NCI-H69 (cell line): ENCODE results near the gene CDKN1A.
"Not testable (repeated sequence)": the region's sequence is repeated elsewhere in the genome, so short reads cannot be mapped to it uniquely, and the experiment has no call there.

Experiments used
- DNase-seq: peaks from one replicate; lab custom pipeline; 2025; lab: John Stamatoyannopoulos, UW

CDKN1A gene

DNA sequence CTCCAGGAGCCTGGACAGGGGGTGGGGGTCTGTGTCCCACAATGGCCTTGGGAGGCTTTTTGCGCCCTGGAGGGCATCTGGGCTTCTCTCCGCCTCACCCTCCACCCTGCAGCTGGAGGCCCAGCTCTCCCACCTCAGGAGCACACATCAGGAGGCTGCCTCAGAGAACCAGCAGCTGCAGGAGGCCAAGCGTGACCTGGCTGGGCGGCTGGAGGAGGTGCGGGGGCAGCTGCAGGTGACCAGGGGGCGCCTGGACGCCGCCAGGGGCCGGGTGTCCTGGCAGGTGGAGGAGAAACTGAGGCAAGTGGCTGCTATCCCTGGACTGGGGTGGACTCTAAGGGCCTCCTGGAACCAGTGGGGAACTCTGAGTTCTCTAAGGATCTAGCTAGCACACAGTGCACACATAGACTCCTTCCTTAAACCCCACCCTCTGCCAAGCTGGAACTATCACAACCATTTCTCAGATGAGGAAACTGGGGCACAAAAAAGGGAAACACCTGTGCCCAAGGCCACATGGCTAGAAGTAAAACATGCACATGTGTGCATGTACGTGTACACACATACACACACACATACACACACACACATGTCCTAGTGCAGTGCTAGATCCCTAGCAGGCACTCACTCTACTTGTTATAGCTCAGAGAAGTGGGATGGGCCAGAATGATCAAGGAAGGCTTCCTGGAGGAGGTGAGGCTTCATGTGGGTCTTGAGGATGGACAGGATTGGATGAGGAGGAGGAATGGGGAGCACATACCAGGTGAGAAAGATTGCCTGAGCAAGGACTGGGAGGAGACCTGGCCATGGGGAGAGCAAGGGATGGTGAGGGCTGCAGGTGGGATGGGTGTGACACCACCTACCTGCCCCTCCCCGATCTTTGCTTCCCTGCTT is 42.0 kb downstream of the CDKN1A start:
- peak; percentile 33 for DNase-seq

DNA sequence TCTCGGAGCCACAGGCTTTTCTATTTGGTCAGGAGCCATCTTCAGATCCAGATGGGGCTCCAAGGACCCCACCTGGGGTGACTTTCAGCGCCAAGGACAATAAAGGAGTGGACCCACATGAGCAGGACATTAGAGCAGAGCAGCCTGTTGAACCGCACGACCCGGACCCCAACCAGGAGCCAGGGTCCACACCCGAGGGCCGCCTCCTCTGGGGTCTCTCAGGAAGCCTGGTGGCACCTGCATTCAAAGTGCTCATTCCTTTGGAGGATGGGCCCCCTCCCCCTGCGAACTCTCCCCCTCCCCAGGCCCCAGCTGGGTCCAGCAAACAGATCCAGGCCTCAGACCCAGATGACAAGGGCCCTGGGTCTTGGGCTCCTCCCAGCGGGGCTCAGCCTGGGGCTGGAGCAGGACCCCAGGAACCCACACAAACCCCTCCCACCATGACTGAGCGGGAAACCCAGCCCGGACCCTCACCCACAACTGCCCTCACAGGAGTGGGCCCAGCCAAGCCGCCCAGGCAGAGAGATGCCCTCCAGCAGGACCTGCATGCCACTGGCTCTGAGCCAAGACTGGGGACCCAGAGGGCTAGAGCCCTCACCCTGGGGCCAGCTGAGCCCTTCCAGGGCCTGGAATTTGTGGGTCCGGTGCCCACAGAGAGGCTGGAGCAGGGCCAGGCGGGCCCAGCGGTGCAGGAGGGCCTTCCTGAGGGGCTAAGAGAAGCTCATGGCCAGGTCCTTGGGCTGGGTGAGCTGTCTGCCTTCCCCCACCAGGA is 43.0 kb downstream of the CDKN1A start:
- peak; percentile 50 for DNase-seq

GRCh38 chr6:36722365-36722764 is 43.9 kb downstream of the CDKN1A start:
- DNase-seq: no peak

- peak; percentile 89 for DNase-seq
These were observed 44.4 kb downstream of the CDKN1A start for GRCh38 chr6:36722879-36723278.

DNA sequence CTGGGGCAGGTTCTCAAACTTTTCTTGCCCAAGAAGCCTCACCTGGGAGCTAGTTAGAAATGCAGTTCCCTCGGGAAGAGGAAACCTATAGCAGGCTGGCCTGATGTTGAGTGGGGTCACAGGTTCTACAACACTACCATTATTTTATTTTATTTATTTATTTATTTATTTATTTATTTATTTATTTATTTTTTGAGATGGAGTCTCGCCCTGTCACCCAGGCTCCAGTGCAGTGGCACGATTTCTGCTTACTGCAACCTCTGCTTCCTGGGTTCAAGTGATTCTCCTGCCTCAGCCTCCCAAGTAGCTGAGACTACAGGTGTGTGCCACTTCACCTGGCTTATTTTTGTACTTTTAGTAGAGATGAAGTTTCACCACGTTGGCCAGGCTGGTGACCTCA is 45.5 kb downstream of the CDKN1A start:
- not testable (repeated sequence) for DNase-seq

- peak; percentile 88 for DNase-seq
These were observed 46.2 kb downstream of the CDKN1A start for GRCh38 chr6:36724514-36725390.

DNA sequence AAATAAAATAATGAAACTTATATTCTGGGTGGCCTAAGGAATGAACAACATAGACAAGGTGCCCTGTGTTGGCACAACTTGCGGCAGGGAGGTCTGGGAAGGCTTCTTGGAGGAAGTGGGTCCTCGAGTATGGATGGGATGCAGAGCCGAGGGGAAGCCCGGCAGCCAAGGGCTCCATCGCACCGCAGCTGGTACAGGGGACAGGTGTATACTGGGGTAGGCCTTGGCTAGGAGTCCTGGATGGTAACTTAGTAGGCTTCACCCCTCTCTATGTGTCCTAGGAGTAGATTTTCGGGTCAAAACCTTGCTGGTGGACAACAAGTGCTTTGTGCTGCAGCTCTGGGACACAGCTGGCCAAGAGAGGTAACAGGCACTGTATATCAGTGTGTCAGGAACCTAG is 47.1 kb downstream of the CDKN1A start:
- DNase-seq: no peak

DNA sequence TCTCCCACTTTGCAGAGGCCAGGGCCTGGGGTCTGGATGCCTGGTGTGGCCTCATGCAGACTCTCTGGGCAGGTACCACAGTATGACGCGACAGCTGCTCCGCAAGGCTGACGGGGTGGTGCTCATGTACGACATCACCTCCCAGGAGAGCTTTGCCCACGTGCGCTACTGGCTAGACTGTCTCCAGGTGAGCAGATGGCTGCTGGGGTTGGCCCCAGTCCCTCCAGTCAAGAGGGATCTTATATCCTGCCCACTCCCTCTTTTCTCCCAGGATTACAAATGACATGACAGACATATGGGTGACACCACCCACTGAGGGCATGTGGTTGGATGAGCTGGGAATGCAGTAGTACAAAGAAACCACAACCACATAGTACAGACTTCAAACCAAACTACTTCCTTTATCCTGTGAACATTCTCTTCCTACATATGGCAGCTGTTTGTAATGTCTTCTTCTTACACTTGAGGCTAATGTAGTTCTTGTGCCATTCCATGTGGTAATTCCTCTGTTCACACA is 49.0 kb downstream of the CDKN1A start:
- DNase-seq: peak; percentile 99

DNA sequence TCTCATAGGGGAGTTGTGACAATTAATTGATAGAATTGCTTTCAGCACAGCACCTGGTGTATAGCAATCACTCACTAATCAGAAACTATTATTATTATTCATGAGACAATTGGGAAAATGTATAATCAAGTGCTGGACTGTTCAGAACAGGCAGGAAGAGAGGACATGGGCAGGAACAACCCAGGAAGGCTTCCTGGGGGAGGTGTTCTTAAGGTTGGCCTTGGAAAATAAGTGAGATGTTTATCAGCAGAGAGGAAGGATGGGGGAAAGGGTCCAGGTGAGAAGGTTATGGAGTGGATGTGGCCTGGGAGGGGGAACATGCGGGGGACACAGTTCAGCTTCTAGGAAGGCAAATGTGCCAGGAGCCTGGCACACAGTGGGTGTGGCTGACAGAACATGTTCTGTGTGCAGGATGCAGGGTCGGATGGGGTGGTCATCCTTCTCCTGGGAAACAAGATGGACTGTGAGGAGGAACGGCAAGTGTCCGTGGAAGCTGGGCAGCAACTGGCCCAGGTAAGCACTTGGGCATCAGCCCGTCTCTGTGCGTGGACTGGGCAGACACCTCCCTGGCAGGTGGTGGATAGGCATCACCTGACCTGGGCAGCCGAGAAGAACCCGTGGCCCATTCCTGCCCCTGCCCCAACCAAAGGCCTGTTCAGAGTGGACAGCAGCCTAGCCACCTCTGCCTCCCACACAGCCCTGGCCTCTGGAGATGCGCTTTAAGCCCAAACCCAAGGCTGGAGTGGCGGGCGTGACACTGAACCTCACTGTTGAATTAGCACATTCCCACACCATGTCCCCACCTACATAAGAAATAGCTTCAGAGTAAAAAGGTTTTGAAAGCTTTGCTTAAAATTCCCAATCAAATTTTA is 50.0 kb downstream of the CDKN1A start:
- no peak for DNase-seq

GRCh38 chr6:36729161-36729524 is 50.6 kb downstream of the CDKN1A start:
- DNase-seq: no peak

DNA sequence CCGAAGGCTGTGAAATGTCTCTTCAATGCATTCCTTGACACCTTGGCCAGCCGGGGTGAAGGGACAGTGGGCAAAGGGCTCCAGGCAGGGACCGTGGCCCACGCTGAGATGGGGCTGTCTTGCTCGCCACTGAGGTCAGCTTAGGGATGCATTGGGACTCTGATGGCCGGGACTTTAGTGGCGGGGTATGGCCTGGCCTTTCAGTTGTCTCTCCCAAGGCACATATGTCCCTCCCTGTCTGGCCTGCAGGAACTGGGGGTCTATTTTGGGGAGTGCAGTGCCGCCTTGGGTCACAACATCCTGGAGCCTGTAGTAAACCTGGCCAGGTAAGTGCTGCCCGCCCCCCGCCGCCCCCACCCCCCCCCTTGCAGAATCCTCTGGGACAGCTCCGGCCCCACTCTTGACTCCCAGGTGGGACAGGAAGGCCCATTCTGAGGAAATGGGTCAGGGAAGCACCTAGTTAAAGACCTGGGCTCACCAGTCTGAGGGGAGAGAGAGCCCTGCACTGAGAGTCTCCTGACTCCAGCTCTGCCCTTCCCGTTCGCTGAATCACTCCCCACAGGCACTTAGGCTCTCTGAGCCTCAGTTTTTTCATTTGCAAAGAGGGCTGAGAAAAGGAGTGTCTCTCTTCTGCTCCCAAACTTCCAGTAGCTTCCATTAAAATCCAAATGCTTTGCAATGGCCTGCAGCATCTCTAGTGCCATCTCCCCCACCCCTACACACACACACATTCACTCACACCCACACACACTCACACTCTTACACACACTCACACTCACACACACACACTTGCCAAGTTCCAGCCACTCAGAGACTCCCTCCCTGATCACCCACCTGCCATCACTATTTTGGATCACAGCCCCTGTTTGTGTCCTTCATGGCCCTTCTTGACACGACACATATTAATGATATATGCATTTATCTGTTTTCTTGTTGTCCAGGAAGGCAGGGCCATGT is 52.2 kb downstream of the CDKN1A start:
- DNase-seq: no peak

DNA sequence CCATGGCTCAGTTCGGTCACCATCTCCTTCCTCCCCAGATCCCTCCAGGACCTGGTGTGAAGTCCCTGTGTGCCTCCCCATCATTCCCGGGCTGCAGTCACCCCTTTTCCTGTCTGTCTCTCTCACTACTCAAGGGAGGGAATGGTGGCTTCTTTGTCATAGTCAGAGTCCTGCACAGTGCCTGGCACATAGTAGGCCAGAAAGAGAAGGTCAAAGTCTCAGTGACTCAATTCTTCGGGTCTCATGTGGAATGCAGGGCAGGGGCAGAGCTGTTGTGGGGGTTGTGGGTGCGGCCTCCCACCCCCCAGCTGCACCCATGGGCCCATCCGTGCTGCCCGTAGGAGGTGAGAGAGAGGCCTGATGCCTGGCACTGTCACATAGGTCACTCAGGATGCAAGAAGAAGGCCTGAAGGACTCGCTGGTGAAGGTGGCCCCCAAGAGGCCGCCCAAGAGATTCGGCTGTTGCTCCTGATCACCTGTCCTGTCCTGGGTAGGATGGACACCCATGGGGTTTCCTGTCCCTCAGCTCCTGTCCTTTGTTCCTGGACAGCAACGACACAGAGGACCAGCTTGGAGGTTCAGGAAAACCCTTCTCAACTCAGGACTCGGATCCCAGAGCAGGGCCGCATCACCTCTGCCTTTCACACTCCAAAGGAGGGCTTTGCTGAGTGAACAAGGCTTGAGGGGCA is 53.3 kb downstream of the CDKN1A start:
- DNase-seq: peak; percentile 23

- DNase-seq: no peak
These were observed 54.8 kb downstream of the CDKN1A start for GRCh38 chr6:36733300-36733699.

DNA sequence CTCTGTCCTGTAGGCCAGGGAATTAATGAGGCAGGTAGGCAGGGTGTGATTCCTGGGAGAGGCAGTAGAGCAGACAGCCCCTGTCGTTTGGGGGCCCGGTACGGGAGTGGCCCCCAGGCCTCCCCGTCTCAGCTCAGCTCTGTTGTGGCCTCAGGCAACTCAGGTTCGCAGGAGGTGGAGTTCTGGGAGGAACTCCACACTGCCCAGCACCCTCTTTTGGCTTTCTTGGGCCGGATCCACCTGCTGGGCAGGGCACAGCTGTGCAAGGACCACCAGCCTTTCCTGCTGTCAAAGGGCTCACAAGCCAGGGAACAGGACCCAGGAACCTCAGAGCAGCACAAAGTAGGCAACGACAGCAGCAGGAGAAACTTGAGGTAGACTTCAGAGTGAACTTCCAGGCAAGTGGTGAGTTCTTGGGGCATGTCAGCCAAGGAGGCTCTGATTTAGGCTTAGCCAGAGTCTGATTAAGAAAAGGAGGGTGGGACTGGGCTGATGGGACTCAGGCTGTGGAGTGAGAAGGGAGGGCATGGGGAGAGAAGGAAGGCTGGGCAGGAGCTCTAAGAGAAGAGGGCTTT is 56.1 kb downstream of the CDKN1A start:
- no peak for DNase-seq

- DNase-seq: peak; percentile 54
These were observed 56.9 kb downstream of the CDKN1A start for GRCh38 chr6:36735110-36736071.
